Loucy (cell line): ENCODE data around the gene GALNT9.

ENCODE experiments used
- H2AFZ ChIP-seq: fragments of 200-600 bp; sonication (generic); 2 replicates; pipeline ENCODE4 v1.6.0; 2016; ENCODE audit warnings: antibody characterized with exemption, mild to moderate bottlenecking, low read length, moderate library complexity
- H3F3A ChIP-seq: fragments of 200-600 bp; 2 replicates; pipeline ENCODE4 v1.6.0; 2016; ENCODE audit warnings: antibody characterized with exemption, low read depth, mild to moderate bottlenecking
- H3K27me3 ChIP-seq: fragments of 200-600 bp; sonication (generic); 2 replicates; pipeline ENCODE4 v1.6.1; 2014; ENCODE audit warnings: low read length, mild to moderate bottlenecking; ENCODE audit not compliant: insufficient read depth, poor library complexity, severe bottlenecking
- H3K36me3 ChIP-seq: fragments of 200-600 bp; sonication (generic); 2 replicates; pipeline ENCODE4 v1.6.1; 2016; ENCODE audit warnings: low read length; ENCODE audit not compliant: insufficient read depth
- H3K4me1 ChIP-seq: fragments of 200-600 bp; sonication (generic); 2 replicates; pipeline ENCODE4 v1.5.1; 2014; ENCODE audit warnings: low read length, mild to moderate bottlenecking; ENCODE audit not compliant: insufficient read depth, poor library complexity, severe bottlenecking
- H3K4me2 ChIP-seq: fragments of 200-600 bp; sonication (generic); 2 replicates; pipeline ENCODE4 v1.6.0; 2014; ENCODE audit warnings: antibody characterized with exemption, low read length, low read depth, mild to moderate bottlenecking; ENCODE audit not compliant: poor library complexity, severe bottlenecking
- H3K4me3 ChIP-seq: fragments of 200-600 bp; sonication (generic); 2 replicates; pipeline ENCODE4 v1.5.1; 2014; ENCODE audit warnings: low read length, mild to moderate bottlenecking, mixed read lengths; ENCODE audit not compliant: poor library complexity, severe bottlenecking
- H3K79me2 ChIP-seq: fragments of 200-600 bp; sonication (generic); 2 replicates; pipeline ENCODE4 v1.6.1; 2014; ENCODE audit warnings: low read length; ENCODE audit not compliant: insufficient read depth
- H3K9ac ChIP-seq: fragments of 200-600 bp; sonication (generic); 2 replicates; pipeline ENCODE4 v1.6.0; 2014; ENCODE audit warnings: mild to moderate bottlenecking, low read depth, low read length, moderate library complexity; ENCODE audit not compliant: poor library complexity, severe bottlenecking
- H3K9me2 ChIP-seq: fragments of 200-600 bp; sonication (generic); replicated peaks from 2 replicates; pipeline ENCODE4 v1.6.1; 2016; ENCODE audit warnings: low read depth, low read length, mixed read lengths
- H3K9me3 ChIP-seq: fragments of 200-600 bp; sonication (generic); 2 replicates; pipeline ENCODE4 v1.6.1; 2014; ENCODE audit warnings: mild to moderate bottlenecking, antibody characterized with exemption, low read length, low read depth; ENCODE audit not compliant: insufficient read depth
- H4K20me1 ChIP-seq: fragments of 200-600 bp; sonication (generic); 2 replicates; pipeline ENCODE4 v1.6.0; 2014; ENCODE audit warnings: antibody characterized with exemption, low read length, mild to moderate bottlenecking; ENCODE audit not compliant: insufficient read depth, poor library complexity, severe bottlenecking
- EZH2phosphoT487 ChIP-seq: fragments of 200-600 bp; IDR thresholded peaks from 2 replicates; pipeline ENCODE4 v1.6.1; 2018; ENCODE audit warnings: antibody characterized with exemption, mild to moderate bottlenecking, moderate library complexity, borderline replicate concordance
- TF ChIP-seq, protein P1 (sequence below): fragments of 200-600 bp; sonication (generic); conservative IDR thresholded peaks from 2 replicates; pipeline ENCODE4 v1.5.1; 2014; ENCODE audit warnings: mild to moderate bottlenecking, antibody characterized with exemption, low read length

GALNT9 gene

DNA sequence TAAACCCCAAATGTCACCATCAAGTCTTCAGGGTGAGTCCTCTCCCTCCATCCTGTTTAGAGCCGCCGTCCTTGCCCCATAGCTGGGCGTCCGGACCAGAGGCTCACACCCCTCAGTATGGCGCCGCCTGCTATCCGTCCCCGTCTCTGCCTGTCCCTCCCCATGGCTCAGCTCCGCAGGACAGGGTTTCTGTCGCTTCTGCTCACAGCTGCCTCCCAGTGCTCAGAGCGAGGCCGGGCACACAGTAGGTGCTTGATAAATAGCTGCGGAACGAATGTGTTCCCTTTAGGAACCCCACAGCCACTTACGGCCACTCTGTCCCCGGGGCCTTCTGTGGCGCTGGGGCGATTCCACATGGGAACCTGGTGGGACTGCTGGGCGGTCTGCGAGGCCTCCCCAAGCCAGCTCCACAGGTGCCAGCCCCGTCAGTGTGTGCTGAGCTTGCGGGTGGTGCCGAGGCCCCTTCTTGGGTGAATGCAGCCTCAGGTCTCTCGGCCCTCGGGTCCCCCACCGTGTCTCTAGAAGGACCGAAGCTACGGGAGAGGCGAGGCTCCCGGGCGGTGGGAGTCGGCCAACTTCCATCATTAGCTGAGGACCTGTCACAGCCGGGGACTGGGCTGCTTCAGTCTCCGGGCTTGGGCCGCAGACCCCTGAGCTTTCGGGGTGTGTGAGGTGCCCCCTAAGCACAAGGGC is 122.2 kb downstream of the GALNT9 start:
- Histone ChIP-seq H4K20me1 (no peaks in the 10 kb centered on the region), H3K27me3 (no peaks in the 10 kb centered on the region), H3K4me3 (no peak overlapping the region), H3K9me3 (no peaks in the 10 kb centered on the region), H2AFZ (no peak overlapping the region), H3K36me3 (no peaks in the 10 kb centered on the region), H3K4me1 (no peaks in the 10 kb centered on the region), H3F3A (no peaks in the 10 kb centered on the region), H3K9ac (no peak overlapping the region), H3K4me2 (no peak overlapping the region), H3K9me2 (no peaks in the 10 kb centered on the region), H3K79me2 (no peaks in the 10 kb centered on the region)
- TF ChIP-seq, protein P1, sequence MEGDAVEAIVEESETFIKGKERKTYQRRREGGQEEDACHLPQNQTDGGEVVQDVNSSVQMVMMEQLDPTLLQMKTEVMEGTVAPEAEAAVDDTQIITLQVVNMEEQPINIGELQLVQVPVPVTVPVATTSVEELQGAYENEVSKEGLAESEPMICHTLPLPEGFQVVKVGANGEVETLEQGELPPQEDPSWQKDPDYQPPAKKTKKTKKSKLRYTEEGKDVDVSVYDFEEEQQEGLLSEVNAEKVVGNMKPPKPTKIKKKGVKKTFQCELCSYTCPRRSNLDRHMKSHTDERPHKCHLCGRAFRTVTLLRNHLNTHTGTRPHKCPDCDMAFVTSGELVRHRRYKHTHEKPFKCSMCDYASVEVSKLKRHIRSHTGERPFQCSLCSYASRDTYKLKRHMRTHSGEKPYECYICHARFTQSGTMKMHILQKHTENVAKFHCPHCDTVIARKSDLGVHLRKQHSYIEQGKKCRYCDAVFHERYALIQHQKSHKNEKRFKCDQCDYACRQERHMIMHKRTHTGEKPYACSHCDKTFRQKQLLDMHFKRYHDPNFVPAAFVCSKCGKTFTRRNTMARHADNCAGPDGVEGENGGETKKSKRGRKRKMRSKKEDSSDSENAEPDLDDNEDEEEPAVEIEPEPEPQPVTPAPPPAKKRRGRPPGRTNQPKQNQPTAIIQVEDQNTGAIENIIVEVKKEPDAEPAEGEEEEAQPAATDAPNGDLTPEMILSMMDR: no peak

DNA sequence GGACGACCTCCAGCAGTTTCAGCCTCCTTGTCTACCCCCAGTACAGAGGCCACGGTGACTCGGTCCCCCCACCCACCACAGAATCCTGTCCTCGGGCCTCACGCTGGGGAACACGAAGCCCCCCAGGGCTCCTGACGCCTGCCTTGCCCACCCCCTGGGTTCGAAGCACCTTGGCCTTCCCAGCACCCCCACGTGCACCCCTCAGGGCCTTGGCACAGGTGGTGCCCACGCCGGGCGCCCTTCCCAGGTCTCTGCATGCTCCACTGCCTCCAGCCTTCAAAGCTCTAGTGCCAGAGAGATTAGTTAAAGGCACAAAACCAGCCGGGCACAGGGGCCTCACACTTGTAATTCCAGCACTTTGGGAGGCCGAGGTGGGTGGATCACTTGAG is 123.3 kb downstream of the GALNT9 start:
- Histone ChIP-seq H3K9ac (no peak overlapping the region), H3K4me3 (no peak overlapping the region), H3K9me2 (no peaks in the 10 kb centered on the region), H3K27me3 (no peaks in the 10 kb centered on the region), H3K4me2 (no peak overlapping the region), H3K36me3 (no peaks in the 10 kb centered on the region), H2AFZ (no peak overlapping the region), H3K4me1 (no peaks in the 10 kb centered on the region), H3K9me3 (no peaks in the 10 kb centered on the region), H3K79me2 (no peaks in the 10 kb centered on the region), H3F3A (no peaks in the 10 kb centered on the region), H4K20me1 (no peaks in the 10 kb centered on the region)
- TF ChIP-seq, protein P1: no peak
- TF ChIP-seq EZH2phosphoT487: no peak

DNA sequence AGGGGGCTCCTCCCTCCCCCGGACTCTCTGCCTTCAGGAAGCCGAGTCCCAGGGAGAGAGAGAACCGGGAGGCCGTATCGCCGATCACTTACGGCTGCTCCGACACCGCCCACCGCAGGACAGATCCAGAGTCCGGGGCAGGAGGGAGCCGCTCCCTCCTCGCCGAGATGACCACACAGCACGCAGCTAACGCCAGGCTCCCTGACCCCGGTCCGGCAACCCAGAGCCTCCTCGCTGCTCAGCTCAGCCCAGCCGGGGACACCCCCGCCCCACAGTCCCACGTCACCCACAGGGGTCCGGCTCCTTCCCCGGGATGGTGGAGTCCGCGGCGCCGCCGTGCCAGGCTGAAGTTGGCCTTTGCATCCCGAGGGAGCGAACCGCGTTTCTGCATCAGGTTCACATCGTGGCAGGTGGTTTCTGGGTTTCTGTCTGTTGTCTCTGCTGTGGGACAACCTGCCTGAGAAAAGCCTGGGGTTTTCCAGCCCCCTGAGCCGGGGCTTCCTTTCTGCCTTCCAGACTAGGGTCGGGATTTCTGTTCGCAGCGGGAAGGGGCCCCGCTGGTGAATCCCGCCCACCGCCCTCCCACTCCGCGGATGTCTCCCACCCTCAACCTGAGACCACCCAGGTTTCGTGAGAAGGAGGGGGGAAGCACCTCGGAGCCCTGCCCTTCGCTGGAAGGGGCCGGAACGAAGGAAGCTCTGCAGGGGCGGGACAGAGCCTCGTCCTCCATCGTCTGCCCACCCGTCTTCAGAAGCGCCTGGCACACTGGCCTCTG is 123.9 kb downstream of the GALNT9 start:
- H3K4me3 ChIP-seq: no peak overlapping the region

More for the DNA sequence above, 123.9 kb downstream of the GALNT9 start:
- no peak overlapping the region for H3K4me2 ChIP-seq
- no peaks in the 10 kb centered on the region for H3K9me2 ChIP-seq
- H3K9me3 ChIP-seq: no peaks in the 10 kb centered on the region
- H4K20me1 ChIP-seq: no peaks in the 10 kb centered on the region
- TF ChIP-seq, protein P1: no peak
- no peak for TF ChIP-seq EZH2phosphoT487
- no peaks in the 10 kb centered on the region for H3F3A ChIP-seq
- H3K79me2 ChIP-seq: no peaks in the 10 kb centered on the region
- no peak overlapping the region for H2AFZ ChIP-seq
- no peak overlapping the region for H3K9ac ChIP-seq
- H3K36me3 ChIP-seq: no peaks in the 10 kb centered on the region
- H3K4me1 ChIP-seq: no peaks in the 10 kb centered on the region
- H3K27me3 ChIP-seq: no peaks in the 10 kb centered on the region
